Mammary epithelial cell (primary cell): ENCODE measurements around the gene SRGAP3.

Experiments used
- EZH2 ChIP-seq: IDR thresholded peaks from 2 replicates; pipeline ENCODE4 v1.6.1; 2012; ENCODE audit warnings: low read length, inconsistent platforms, borderline replicate concordance
- TF ChIP-seq, protein P1 (sequence below), 2 donors: IDR thresholded peaks in 1 of 2; conservative IDR thresholded peaks in 1 of 2; 2 replicates each; pipeline ENCODE4 v1.5.1; 2011 to 2012; ENCODE audit warnings: inconsistent platforms in 2 of 2, low read length in 2 of 2, mild to moderate bottlenecking in 2 of 2, control low read depth in 1 of 2, low read depth in 1 of 2; ENCODE audit not compliant: insufficient read depth in 1 of 2; ENCODE audit errors: extremely low read depth in 1 of 2

DNA sequence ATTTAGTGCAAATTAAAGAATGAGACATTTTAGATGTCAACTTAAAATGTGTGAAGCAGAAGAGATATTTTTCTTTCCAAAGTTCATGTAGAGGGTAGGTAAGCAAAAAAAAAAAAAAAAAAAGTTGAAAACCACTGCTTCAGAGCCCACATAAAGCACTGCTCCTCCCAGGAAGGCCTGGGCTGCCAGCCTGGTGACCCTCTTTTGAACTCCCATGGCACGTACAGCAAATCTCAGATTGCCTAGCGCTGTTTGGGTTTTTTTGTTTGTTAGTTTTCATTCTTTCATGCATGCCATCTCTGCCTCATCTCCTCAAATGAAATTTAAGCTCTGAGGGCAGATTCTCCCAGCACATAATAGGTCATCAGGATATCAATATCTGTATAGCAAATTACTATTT, 120.1 kb downstream of the SRGAP3 start:
- TF ChIP-seq, protein P1, sequence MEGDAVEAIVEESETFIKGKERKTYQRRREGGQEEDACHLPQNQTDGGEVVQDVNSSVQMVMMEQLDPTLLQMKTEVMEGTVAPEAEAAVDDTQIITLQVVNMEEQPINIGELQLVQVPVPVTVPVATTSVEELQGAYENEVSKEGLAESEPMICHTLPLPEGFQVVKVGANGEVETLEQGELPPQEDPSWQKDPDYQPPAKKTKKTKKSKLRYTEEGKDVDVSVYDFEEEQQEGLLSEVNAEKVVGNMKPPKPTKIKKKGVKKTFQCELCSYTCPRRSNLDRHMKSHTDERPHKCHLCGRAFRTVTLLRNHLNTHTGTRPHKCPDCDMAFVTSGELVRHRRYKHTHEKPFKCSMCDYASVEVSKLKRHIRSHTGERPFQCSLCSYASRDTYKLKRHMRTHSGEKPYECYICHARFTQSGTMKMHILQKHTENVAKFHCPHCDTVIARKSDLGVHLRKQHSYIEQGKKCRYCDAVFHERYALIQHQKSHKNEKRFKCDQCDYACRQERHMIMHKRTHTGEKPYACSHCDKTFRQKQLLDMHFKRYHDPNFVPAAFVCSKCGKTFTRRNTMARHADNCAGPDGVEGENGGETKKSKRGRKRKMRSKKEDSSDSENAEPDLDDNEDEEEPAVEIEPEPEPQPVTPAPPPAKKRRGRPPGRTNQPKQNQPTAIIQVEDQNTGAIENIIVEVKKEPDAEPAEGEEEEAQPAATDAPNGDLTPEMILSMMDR (conservative IDR thresholded peaks at IDR 0.05 in 1 of 2, IDR thresholded peaks at IDR 0.05 in 1 of 2; ENCODE audit: extremely low read depth in 1 of 2, insufficient read depth in 1 of 2, low read depth in 1 of 2, low read length in 2 of 2): no peak
- no peak for TF ChIP-seq EZH2
